ENCODE results near the gene SFI1. TPM values are rescaled to one million over a fixed set of nuclear protein-coding genes. Genes with fewer than 3 reads are reported as not detected.

SFI1 gene
- total RNA-seq, 1 experiment from 2014 or later = 53.1 TPM

GRCh38 chr22:31631436-31631835 lies 135.1 kb downstream of the SFI1 start:
- H3K9me3 ChIP-seq (ENCODE audit: control insufficient read depth in 1 of 2, insufficient read depth in 1 of 2, low read depth in 1 of 2, low read length in 2 of 2) = no peaks in the 10 kb centered on the region
- POLR2A ChIA-PET = interaction anchor here (1.1 to 1.8 kb wide), 4 partner anchors 15 to 339 kb away, joined by 3 to 8 read pairs (median 4); partner anchors contain the start of gene PISD
- peak overlapping the region; percentile 70 for H3K27ac ChIP-seq (ENCODE audit: low read depth, low read length)
- no peak for ATAC-seq
- H3K27me3 ChIP-seq (ENCODE audit: insufficient read depth, low read length) = no peaks in the 10 kb centered on the region
- peak overlapping the region; percentile 95 for H3K4me2 ChIP-seq (ENCODE audit: low read length)
- H3K9ac ChIP-seq (ENCODE audit: low read length) = peak overlapping the region; percentile 95
- no peak overlapping the region for H2AFZ ChIP-seq (ENCODE audit: low read depth, low read length, poor library complexity, severe bottlenecking)
- peaks cover 29 to 60% of the 10 kb centered on the region in 2 experiments for H3K4me1 ChIP-seq (ENCODE audit: control insufficient read depth in 1 of 2, insufficient read depth in 2 of 2, low read length in 2 of 2)
- BruUV-seq (replicated peaks) = no TSS peak
- RAD21 ChIA-PET (ENCODE audit: low non-redundant PET in 1 of 2, low total read pairs in 2 of 2, uncharacterized antibody in 2 of 2, unreplicated experiment in 2 of 2) = no interaction called here
- H3K4me3 ChIP-seq (replicated peaks in 1 of 2; ENCODE audit: low read depth in 1 of 2, low read length in 2 of 2) = peak overlapping the region in 1 of 2 experiments; percentile 88; a peak in 2 of 4 replicates
- DNase-seq (ENCODE audit: low read depth, low spot score) = no peak
- H3K36me3 ChIP-seq (ENCODE audit: control insufficient read depth in 1 of 2, insufficient read depth in 2 of 2, low read length in 2 of 2) = peaks cover 0 to 15% of the 10 kb centered on the region in 2 experiments; a peak in 1 of 4 replicates
- CTCF ChIA-PET = interaction anchor here (0.6 to 2.4 kb wide), 4 partner anchors 75 to 440 kb away, joined by 3 to 11 read pairs (median 6); no protein-coding TSS in a partner anchor
- H4K20me1 ChIP-seq (ENCODE audit: insufficient read depth) = 0 out of 2 replicates have a peak, but pooled peaks cover 6% of the 10 kb centered on the region
- no peaks in the 10 kb centered on the region for H3K9me2 ChIP-seq (ENCODE audit: insufficient read depth)
- H3K79me2 ChIP-seq (ENCODE audit: insufficient read depth, low read length) = peaks cover 95% of the 10 kb centered on the region
- TF ChIP-seq SIN3A (IDR thresholded peaks at IDR 0.05; ENCODE audit: low read depth) (no peak), ZFX (IDR thresholded peaks at IDR 0.05) (no peak), EGR1 (IDR thresholded peaks at IDR 0.05; ENCODE audit: low read depth) (no peak), SRF (IDR thresholded peaks at IDR 0.05; ENCODE audit: low read depth) (no peak), POLR2AphosphoS5 (IDR thresholded peaks at IDR 0.05; ENCODE audit: low read depth, low read length) (no peak), JUND (IDR thresholded peaks at IDR 0.05) (no peak), FOSL1 (IDR thresholded peaks at IDR 0.05; ENCODE audit: low read depth) (no peak), CTCF (IDR thresholded peaks at IDR 0.05 in 2 of 3, conservative IDR thresholded peaks at IDR 0.05 in 1 of 3; ENCODE audit: borderline replicate concordance in 1 of 3, insufficient read depth in 1 of 3, low read depth in 2 of 3, low read length in 2 of 3) (no peak), TCF7L2 (IDR thresholded peaks at IDR 0.05; ENCODE audit: borderline replicate concordance, extremely low read depth, insufficient read depth, insufficient read length) (no peak), REST (IDR thresholded peaks at IDR 0.05; ENCODE audit: low read depth) (no peak), POLR2A (IDR thresholded peaks at IDR 0.05; ENCODE audit: borderline replicate concordance, extremely low read depth, insufficient read depth, insufficient read length) (no peak), ATF3 (IDR thresholded peaks at IDR 0.05) (no peak), ELF1 (IDR thresholded peaks at IDR 0.05; ENCODE audit: borderline replicate concordance, low read depth) (no peak), MAX (IDR thresholded peaks at IDR 0.05) (no peak), CBX3 (IDR thresholded peaks at IDR 0.05; ENCODE audit: low read depth) (no peak), EZH2phosphoT487 (IDR thresholded peaks at IDR 0.05; ENCODE audit: borderline replicate concordance) (no peak), EZH2 (IDR thresholded peaks at IDR 0.05) (no peak)
- intact Hi-C loops (cut with micrococcal nuclease) = loop anchor here (5.0 to 10.0 kb wide), 2 partner anchors 144 to 287 kb away; partner anchors contain the start of genes EIF4ENIF1 and PATZ1

Data from HCT116 (cell line).